PC-9 (cell line): ENCODE data around the gene ZNF652. TPM values are rescaled to one million over a fixed set of nuclear protein-coding genes. Genes with fewer than 3 reads are reported as not detected.
A peak's percentile ranks its signal among the peaks of the same experiment; 100 is the strongest.
"Not testable (repeated sequence)": the region's sequence is repeated elsewhere in the genome, so short reads cannot be mapped to it uniquely, and the experiment has no call there.

Experiments used
- BruUV-seq: library from RNA; stranded (reverse); fragments of 400-500 nt; replicated peaks from 2 replicates; lab custom pipeline; 2021; lab: Mats Ljungman, UMichigan
- CTCF ChIA-PET: fragments of 300-600 bp; sonication (Branson Sonifier 250); formaldehyde crosslinking; loops from one replicate; lab custom pipeline; 2022; ENCODE audit warnings: antibody characterized with exemption; lab: Charles Lee
- POLR2A ChIA-PET: fragments of 300-600 bp; sonication (Branson Sonifier 250); formaldehyde crosslinking; loops from one replicate; lab custom pipeline; 2022; ENCODE audit warnings: antibody characterized with exemption; ENCODE audit not compliant: unreplicated experiment; lab: Charles Lee
- DNase-seq, 2 experiments: peaks; one replicate each; pipeline versions ENCODE4 v3.0.0 to v3.0.0-alpha.2; 2015 to 2022; ENCODE audit warnings: mixed read lengths in 1 of 2
- H2AFZ ChIP-seq: fragments of 200-600 bp; sonication (generic); 2 replicates; pipeline ENCODE4 v1.8.1; 2017; ENCODE audit warnings: antibody characterized with exemption
- H3F3A ChIP-seq: fragments of 200-600 bp; sonication (generic); 2 replicates; pipeline ENCODE4 v1.8.1; 2017; ENCODE audit warnings: antibody characterized with exemption, mild to moderate bottlenecking, low read depth; ENCODE audit not compliant: insufficient read depth
- H3K27ac ChIP-seq: fragments of 200-600 bp; sonication (generic); 2 replicates; pipeline ENCODE4 v1.6.1; 2016; ENCODE audit warnings: mixed run types
- H3K27me3 ChIP-seq: fragments of 200-600 bp; sonication (generic); 2 replicates; pipeline ENCODE4 v1.6.1; 2016; ENCODE audit warnings: low read depth, mixed run types; ENCODE audit not compliant: insufficient read depth
- H3K36me3 ChIP-seq: fragments of 200-600 bp; sonication (generic); 2 replicates; pipeline ENCODE4 v1.6.1; 2016; ENCODE audit warnings: low read depth, mixed run types
- H3K4me1 ChIP-seq: fragments of 200-600 bp; sonication (generic); replicated peaks from 2 replicates; pipeline ENCODE4 v1.6.1; 2016; ENCODE audit warnings: mixed run types; ENCODE audit not compliant: insufficient read depth
- H3K4me2 ChIP-seq: fragments of 200-600 bp; sonication (generic); 2 replicates; pipeline ENCODE4 v1.6.1; 2017; ENCODE audit warnings: mixed run types
- H3K4me3 ChIP-seq: fragments of 200-600 bp; sonication (generic); 2 replicates; pipeline ENCODE4 v1.6.1; 2016; ENCODE audit warnings: mixed run types
- H3K79me2 ChIP-seq: fragments of 200-600 bp; sonication (generic); 2 replicates; pipeline ENCODE4 v1.6.1; 2017; ENCODE audit warnings: low read depth, mixed run types
- H3K9me2 ChIP-seq: fragments of 200-600 bp; sonication (generic); 2 replicates; pipeline ENCODE4 v1.8.1; 2017; ENCODE audit warnings: mild to moderate bottlenecking; ENCODE audit not compliant: insufficient read depth
- H3K9me3 ChIP-seq: fragments of 200-600 bp; sonication (generic); 2 replicates; pipeline ENCODE4 v1.8.1; 2016; ENCODE audit warnings: low read depth; ENCODE audit not compliant: insufficient read depth
- H4K20me1 ChIP-seq: fragments of 200-600 bp; sonication (generic); 2 replicates; pipeline ENCODE4 v1.8.1; 2017; ENCODE audit not compliant: insufficient read depth
- CTCF ChIP-seq: fragments of 200-600 bp; sonication (generic); conservative IDR thresholded peaks from 2 replicates; pipeline ENCODE4 v1.6.1; 2017; ENCODE audit warnings: mixed run types, antibody characterized with exemption, mild to moderate bottlenecking, moderate library complexity
- EZH2 ChIP-seq: fragments of 200-600 bp; sonication (generic); IDR thresholded peaks from 2 replicates; pipeline ENCODE4 v1.8.0; 2017; ENCODE audit warnings: antibody characterized with exemption, low read depth
- intact Hi-C: fragments of 100-400 bp; cut with micrococcal nuclease; formaldehyde crosslinking; loops from one replicate; pipeline ENCODE4 v1.10.0; 2022; ENCODE audit not compliant: unreplicated experiment
- total RNA-seq: library from RNA; stranded (reverse); gene quantifications from 2 replicates; pipeline ENCODE4 v1.2.3, GENCODE V29; 2021

The ZNF652 gene
- total RNA-seq, 1 experiment from 2014 or later: 49.8 TPM

GRCh38 chr17:49278076-49278475, 84.0 kb downstream of the ZNF652 start:
- ChIA-PET POLR2A (no interaction called here), CTCF (no interaction called here)
- H3K79me2 ChIP-seq: no peaks in the 10 kb centered on the region
- H3K27me3 ChIP-seq: no peaks in the 10 kb centered on the region
- no peak overlapping the region for H2AFZ ChIP-seq
- peaks cover 12% of the 10 kb centered on the region; the same call in 1 of the 2 replicates for H3F3A ChIP-seq
- H3K4me3 ChIP-seq: no peak overlapping the region
- BruUV-seq: no TSS peak
- H3K9me2 ChIP-seq: no peaks in the 10 kb centered on the region
- no peak overlapping the region for H3K27ac ChIP-seq
- no peaks in the 10 kb centered on the region for H3K9me3 ChIP-seq
- intact Hi-C loops: no loop called here
- 0 out of 2 replicates have a peak, but pooled peaks cover 5% of the 10 kb centered on the region for H3K4me1 ChIP-seq
- no peak for DNase-seq
- TF ChIP-seq CTCF (no peak), EZH2 (no peak)
- H3K36me3 ChIP-seq: no peaks in the 10 kb centered on the region
- H4K20me1 ChIP-seq: no peaks in the 10 kb centered on the region
- H3K4me2 ChIP-seq: peak overlapping the region; percentile 33

- BruUV-seq: no TSS peak
- Histone ChIP-seq H4K20me1 (no peaks in the 10 kb centered on the region), H2AFZ (no peak overlapping the region), H3K4me3 (no peak overlapping the region), H3K9me3 (no peaks in the 10 kb centered on the region), H3K4me1 (0 out of 2 replicates have a peak, but pooled peaks cover 5% of the 10 kb centered on the region), H3F3A (peaks cover 12% of the 10 kb centered on the region; the same call in 1 of the 2 replicates), H3K27ac (no peak overlapping the region), H3K9me2 (no peaks in the 10 kb centered on the region), H3K4me2 (peak overlapping the region; percentile 33), H3K79me2 (no peaks in the 10 kb centered on the region), H3K27me3 (no peaks in the 10 kb centered on the region), H3K36me3 (no peaks in the 10 kb centered on the region)
- ChIA-PET POLR2A (no interaction called here), CTCF (no interaction called here)
- TF ChIP-seq EZH2 (no peak), CTCF (no peak)
- DNase-seq: peak in 1 of 2 experiments; percentile 78
- intact Hi-C loops: no loop called here
Observed at GRCh38 chr17:49277638-49278037, 84.4 kb downstream of the ZNF652 start.

GRCh38 chr17:49275981-49276380, 86.1 kb downstream of the ZNF652 start:
- BruUV-seq, H3K9me2 ChIP-seq, H2AFZ ChIP-seq, DNase-seq, H3K4me3 ChIP-seq, H3K4me1 ChIP-seq, CTCF ChIA-PET, H3K9me3 ChIP-seq, H3K27me3 ChIP-seq, H3K36me3 ChIP-seq, POLR2A ChIA-PET, H3K79me2 ChIP-seq, H4K20me1 ChIP-seq, H3K27ac ChIP-seq, H3K4me2 ChIP-seq, intact Hi-C loops: not testable (repeated sequence)
- H3F3A ChIP-seq: peaks cover 12% of the 10 kb centered on the region; the same call in 1 of the 2 replicates

GRCh38 chr17:49269356-49269755, 92.7 kb downstream of the ZNF652 start:
- H3F3A ChIP-seq: no peaks in the 10 kb centered on the region
- DNase-seq: no peak
- POLR2A ChIA-PET: no interaction called here
- no peaks in the 10 kb centered on the region for H3K9me2 ChIP-seq
- no peaks in the 10 kb centered on the region for H3K27me3 ChIP-seq
- H2AFZ ChIP-seq: no peak overlapping the region
- H3K36me3 ChIP-seq: no peaks in the 10 kb centered on the region
- no TSS peak for BruUV-seq
- CTCF ChIA-PET: no interaction called here
- H3K9me3 ChIP-seq: no peaks in the 10 kb centered on the region
- TF ChIP-seq CTCF (no peak), EZH2 (no peak)
- H3K4me2 ChIP-seq: no peak overlapping the region
- no peak overlapping the region for H3K4me3 ChIP-seq
- H3K79me2 ChIP-seq: no peaks in the 10 kb centered on the region
- intact Hi-C loops: no loop called here
- H3K4me1 ChIP-seq: no peaks in the 10 kb centered on the region
- no peaks in the 10 kb centered on the region for H4K20me1 ChIP-seq
- no peak overlapping the region for H3K27ac ChIP-seq
